ENCODE data around the gene ID4. TPM values are rescaled to one million over a fixed set of nuclear protein-coding genes. Genes with fewer than 3 reads are reported as not detected.

ID4 gene
- total RNA-seq, 1 donor from 2014 or later, result 35.2 TPM

GRCh38 chr6:19869464-19869863, 32.3 kb downstream of the ID4 start:
- Histone ChIP-seq H3K4me3 (no peak overlapping the region), H3K27me3 (peaks cover 5% of the 10 kb centered on the region), H3K4me1 (no peaks in the 10 kb centered on the region), H3K9me3 (no peaks in the 10 kb centered on the region), H3K27ac (no peak overlapping the region), H3K36me3 (no peaks in the 10 kb centered on the region)
- ATAC-seq (no peak), DNase-seq (no peak)
- no peak for TF ChIP-seq CTCF (IDR thresholded peaks at IDR 0.05)
- intact Hi-C loops (cut with DNase I), result no loop called here

- intact Hi-C loops (cut with DNase I), result no loop called here
These were observed 33.2 kb downstream of the ID4 start for GRCh38 chr6:19870322-19870721.

GRCh38 chr6:19873031-19873430, 35.9 kb downstream of the ID4 start:
- ATAC-seq (no peak), DNase-seq (no peak)
- H3K4me3 ChIP-seq, result no peak overlapping the region
- no peaks in the 10 kb centered on the region for H3K9me3 ChIP-seq
- H3K27ac ChIP-seq, result no peak overlapping the region
- no peaks in the 10 kb centered on the region for H3K36me3 ChIP-seq
- no peaks in the 10 kb centered on the region for H3K4me1 ChIP-seq
- no peak for TF ChIP-seq CTCF (IDR thresholded peaks at IDR 0.05)
- intact Hi-C loops (cut with DNase I), result no loop called here
- peaks cover 5% of the 10 kb centered on the region for H3K27me3 ChIP-seq

More at GRCh38 chr6:19870322-19870721, 33.2 kb downstream of the ID4 start:
- Histone ChIP-seq H3K27ac (no peak overlapping the region), H3K36me3 (no peaks in the 10 kb centered on the region), H3K4me1 (no peaks in the 10 kb centered on the region), H3K9me3 (no peaks in the 10 kb centered on the region), H3K4me3 (no peak overlapping the region), H3K27me3 (peaks cover 5% of the 10 kb centered on the region)
- no peak for DNase-seq
- TF ChIP-seq CTCF (IDR thresholded peaks at IDR 0.05), result no peak
- no peak for ATAC-seq

GRCh38 chr6:19876672-19877071, 39.5 kb downstream of the ID4 start:
- DNase-seq (no peak), ATAC-seq (no peak)
- H3K36me3 ChIP-seq, result no peaks in the 10 kb centered on the region
- TF ChIP-seq CTCF (IDR thresholded peaks at IDR 0.05), result no peak
- no peaks in the 10 kb centered on the region for H3K4me1 ChIP-seq
- no peak overlapping the region for H3K4me3 ChIP-seq
- no peaks in the 10 kb centered on the region for H3K9me3 ChIP-seq
- intact Hi-C loops (cut with DNase I), result no loop called here
- no peaks in the 10 kb centered on the region for H3K27me3 ChIP-seq
- no peak overlapping the region for H3K27ac ChIP-seq

- no peaks in the 10 kb centered on the region for H3K36me3 ChIP-seq
- ATAC-seq, result peak; percentile 66
- H3K4me3 ChIP-seq, result no peak overlapping the region
- TF ChIP-seq CTCF (IDR thresholded peaks at IDR 0.05), result no peak
- DNase-seq, result no peak
- intact Hi-C loops (cut with DNase I), result no loop called here
- no peaks in the 10 kb centered on the region for H3K9me3 ChIP-seq
- no peaks in the 10 kb centered on the region for H3K27me3 ChIP-seq
- no peaks in the 10 kb centered on the region for H3K4me1 ChIP-seq
- H3K27ac ChIP-seq, result no peak overlapping the region
These were observed 42.5 kb downstream of the ID4 start for GRCh38 chr6:19879663-19880062.

- DNase-seq (no peak), ATAC-seq (peak; percentile 9)
- H3K36me3 ChIP-seq, result no peaks in the 10 kb centered on the region
- H3K9me3 ChIP-seq, result no peaks in the 10 kb centered on the region
- H3K4me1 ChIP-seq, result no peaks in the 10 kb centered on the region
- H3K27ac ChIP-seq, result no peak overlapping the region
- intact Hi-C loops (cut with DNase I), result no loop called here
- no peak overlapping the region for H3K4me3 ChIP-seq
- no peak for TF ChIP-seq CTCF (IDR thresholded peaks at IDR 0.05)
- H3K27me3 ChIP-seq, result no peaks in the 10 kb centered on the region
These were observed 42.9 kb downstream of the ID4 start for GRCh38 chr6:19880066-19880465.

Data from upper lobe of right lung (tissue), 1 donor.